Testis (tissue), 2 donors: Measurements from ENCODE around the gene SH3RF3.

ENCODE experiments used
- CTCF ChIP-seq, 3 experiments: fragments of 450-650 bp in 2 of 3; fragments of 200-600 bp in 1 of 3; sonication (generic) in 1 of 3; IDR thresholded peaks; one replicate each; pipeline ENCODE4 v1.5.1; 2016 to 2019; ENCODE audit warnings: antibody characterized with exemption in 3 of 3, mild to moderate bottlenecking in 2 of 3, moderate library complexity in 1 of 3
- POLR2A ChIP-seq: fragments of 450-650 bp; IDR thresholded peaks from one replicate; pipeline ENCODE4 v1.6.1; 2017; ENCODE audit warnings: antibody characterized with exemption, mild to moderate bottlenecking, moderate library complexity

- no peak for TF ChIP-seq CTCF (IDR thresholded peaks at IDR 0.05)
- no peak for TF ChIP-seq POLR2A
Measured at GRCh38 chr2:109337221-109337620, 208.2 kb downstream of the SH3RF3 start.
